RWPE2 (cell line): Measurements from ENCODE around the gene MRPS26.
"Not testable (repeated sequence)": the region's sequence is repeated elsewhere in the genome, so short reads cannot be mapped to it uniquely, and the experiment has no call there.

ENCODE experiments used
- ATAC-seq: fragments of 200-7000 bp; cut with Tn5 transposase; 3 replicates; pipeline ENCODE4 v1.9.1; 2021; ENCODE audit warnings: low read depth
- DNase-seq: peaks from one replicate; pipeline ENCODE4 v3.0.0-alpha.2; 2020; ENCODE audit warnings: low spot score
- H3K27ac ChIP-seq: fragments of 450-650 bp; 2 replicates; pipeline ENCODE4 v1.5.1; 2017; ENCODE audit warnings: mild to moderate bottlenecking; ENCODE audit not compliant: poor library complexity, severe bottlenecking
- H3K27me3 ChIP-seq: fragments of 250-450 bp; sonication (Bioruptor Pico); 2 replicates; pipeline ENCODE4 v1.5.1; 2021; ENCODE audit warnings: mild to moderate bottlenecking, moderate library complexity; ENCODE audit not compliant: insufficient read depth, poor library complexity, severe bottlenecking
- H3K36me3 ChIP-seq: fragments of 250-450 bp; sonication (Bioruptor Pico); 2 replicates; pipeline ENCODE4 v1.5.1; 2020; ENCODE audit warnings: low read depth, mild to moderate bottlenecking, moderate library complexity
- H3K4me1 ChIP-seq: fragments of 250-450 bp; sonication (Bioruptor Pico); 2 replicates; pipeline ENCODE4 v1.5.1; 2021; ENCODE audit warnings: mild to moderate bottlenecking, moderate library complexity; ENCODE audit not compliant: insufficient read depth, poor library complexity, severe bottlenecking
- H3K4me3 ChIP-seq: fragments of 250-450 bp; sonication (Bioruptor Pico); 2 replicates; pipeline ENCODE4 v1.5.1; 2021; ENCODE audit warnings: mild to moderate bottlenecking, moderate library complexity; ENCODE audit not compliant: severe bottlenecking
- H3K9me3 ChIP-seq: fragments of 250-450 bp; sonication (Bioruptor Pico); 2 replicates; pipeline ENCODE4 v1.5.1; 2021; ENCODE audit warnings: mild to moderate bottlenecking, moderate library complexity; ENCODE audit not compliant: severe bottlenecking
- TF ChIP-seq, protein P1 (sequence below): fragments of 450-650 bp; IDR thresholded peaks from one replicate; pipeline ENCODE4 v1.5.1; 2017; ENCODE audit warnings: mild to moderate bottlenecking, moderate library complexity; ENCODE audit not compliant: poor library complexity, severe bottlenecking

MRPS26 gene

DNA sequence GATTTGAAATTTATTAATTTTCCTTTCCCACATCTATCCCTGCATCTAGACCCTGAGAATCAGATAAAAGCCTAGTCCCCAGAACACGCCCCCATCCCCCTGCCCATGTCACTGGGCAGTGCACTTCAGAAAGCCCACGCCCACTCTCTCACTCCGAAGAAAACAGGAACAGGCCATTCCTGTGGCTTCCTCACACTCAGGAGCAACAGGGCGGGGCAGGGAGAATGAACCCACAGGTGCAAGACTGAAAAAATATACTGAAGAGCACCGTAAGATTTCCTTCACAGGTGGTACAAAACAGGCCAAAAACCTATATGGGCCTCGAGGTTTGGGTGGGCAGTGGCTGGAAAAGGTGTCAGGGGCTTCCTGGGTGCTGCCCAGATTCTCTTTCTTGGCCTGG, 29.0 kb downstream of the MRPS26 start:
- no peaks in the 10 kb centered on the region for H3K4me1 ChIP-seq
- peak; percentile 30; the same call in 1 of the 3 replicates for ATAC-seq

DNA sequence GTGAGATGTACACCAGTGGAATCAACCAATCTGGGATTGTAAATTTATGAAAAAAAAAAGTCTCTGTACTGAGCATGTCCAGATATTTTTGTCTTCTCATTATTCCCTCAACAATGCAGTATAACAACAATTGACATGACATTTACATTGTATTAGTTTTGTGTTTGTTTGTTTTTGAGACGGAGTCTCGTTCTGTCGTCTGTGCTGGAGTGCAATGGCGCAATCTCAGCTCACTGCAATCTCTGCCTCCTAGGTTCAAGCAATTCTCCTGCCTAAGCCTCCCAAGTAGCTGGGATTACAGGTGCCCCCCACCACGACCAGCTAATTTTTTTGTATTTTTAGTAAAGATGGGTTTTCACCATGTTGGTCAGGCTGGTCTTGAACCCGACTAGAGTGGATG, 29.5 kb downstream of the MRPS26 start:
- H3K4me3 ChIP-seq, H3K4me1 ChIP-seq, DNase-seq, ATAC-seq, H3K27ac ChIP-seq, H3K9me3 ChIP-seq, H3K36me3 ChIP-seq: not testable (repeated sequence)
- peaks cover 12% of the 10 kb centered on the region for H3K27me3 ChIP-seq

More for the DNA sequence above, 29.0 kb downstream of the MRPS26 start:
- no peaks in the 10 kb centered on the region for H3K36me3 ChIP-seq
- H3K27me3 ChIP-seq, result peaks cover 12% of the 10 kb centered on the region
- H3K27ac ChIP-seq, result no peak overlapping the region
- no peak overlapping the region for H3K4me3 ChIP-seq
- DNase-seq, result no peak
- TF ChIP-seq, protein P1, sequence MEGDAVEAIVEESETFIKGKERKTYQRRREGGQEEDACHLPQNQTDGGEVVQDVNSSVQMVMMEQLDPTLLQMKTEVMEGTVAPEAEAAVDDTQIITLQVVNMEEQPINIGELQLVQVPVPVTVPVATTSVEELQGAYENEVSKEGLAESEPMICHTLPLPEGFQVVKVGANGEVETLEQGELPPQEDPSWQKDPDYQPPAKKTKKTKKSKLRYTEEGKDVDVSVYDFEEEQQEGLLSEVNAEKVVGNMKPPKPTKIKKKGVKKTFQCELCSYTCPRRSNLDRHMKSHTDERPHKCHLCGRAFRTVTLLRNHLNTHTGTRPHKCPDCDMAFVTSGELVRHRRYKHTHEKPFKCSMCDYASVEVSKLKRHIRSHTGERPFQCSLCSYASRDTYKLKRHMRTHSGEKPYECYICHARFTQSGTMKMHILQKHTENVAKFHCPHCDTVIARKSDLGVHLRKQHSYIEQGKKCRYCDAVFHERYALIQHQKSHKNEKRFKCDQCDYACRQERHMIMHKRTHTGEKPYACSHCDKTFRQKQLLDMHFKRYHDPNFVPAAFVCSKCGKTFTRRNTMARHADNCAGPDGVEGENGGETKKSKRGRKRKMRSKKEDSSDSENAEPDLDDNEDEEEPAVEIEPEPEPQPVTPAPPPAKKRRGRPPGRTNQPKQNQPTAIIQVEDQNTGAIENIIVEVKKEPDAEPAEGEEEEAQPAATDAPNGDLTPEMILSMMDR, result no peak
- no peaks in the 10 kb centered on the region for H3K9me3 ChIP-seq

DNA sequence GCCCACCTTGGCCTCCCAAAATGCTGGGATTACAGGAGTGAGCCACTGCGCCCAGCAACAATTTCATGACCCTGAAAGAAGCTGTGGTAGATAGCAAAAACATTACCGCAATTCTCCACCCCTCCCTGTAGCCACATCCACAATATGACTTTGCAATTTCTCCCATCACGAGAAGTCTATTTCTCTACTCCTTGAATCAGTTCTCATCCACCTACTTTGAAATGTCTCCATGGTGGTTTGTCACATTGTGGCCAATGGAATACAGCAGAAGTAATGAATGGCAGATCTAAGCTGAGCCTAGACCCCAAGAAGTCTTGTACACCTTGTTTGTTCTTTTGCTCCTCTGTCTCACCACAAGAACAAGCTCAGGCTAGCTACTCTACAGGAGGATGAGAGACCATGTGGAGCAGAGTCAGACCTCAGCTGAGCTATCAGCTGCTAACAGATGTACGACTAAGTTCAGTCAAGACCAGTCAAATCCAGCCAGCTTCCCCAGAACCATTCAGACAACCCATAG, 31.8 kb downstream of the MRPS26 start:
- H3K9me3 ChIP-seq, result no peaks in the 10 kb centered on the region
- H3K27me3 ChIP-seq, result peaks cover 17% of the 10 kb centered on the region
- no peaks in the 10 kb centered on the region for H3K36me3 ChIP-seq
- TF ChIP-seq, protein P1, result no peak
- no peak for ATAC-seq
- no peak overlapping the region for H3K4me3 ChIP-seq
- H3K27ac ChIP-seq, result no peak overlapping the region
- DNase-seq, result no peak
- no peaks in the 10 kb centered on the region for H3K4me1 ChIP-seq

DNA sequence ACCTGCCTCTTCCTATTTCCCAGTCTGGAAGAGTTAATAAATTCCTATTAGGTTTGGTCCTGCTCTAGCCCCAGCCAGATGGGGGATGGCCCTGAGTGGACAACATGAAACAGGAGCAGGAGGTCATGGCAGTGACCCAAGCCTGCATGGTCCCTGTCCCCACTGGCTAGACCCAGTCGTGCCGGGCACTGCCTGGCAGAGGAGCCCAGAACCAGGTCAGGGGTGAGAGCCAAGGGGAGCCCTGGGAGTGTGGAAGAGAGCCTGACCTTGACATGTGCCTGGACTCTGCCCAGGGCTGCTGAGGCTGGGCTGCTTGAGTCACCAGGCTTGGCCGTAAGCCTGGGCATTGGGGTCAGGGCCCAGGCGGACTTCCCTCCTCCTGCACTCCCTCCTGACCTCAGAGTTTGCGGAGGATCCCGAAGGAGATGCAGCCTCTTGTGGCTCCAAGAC, 35.1 kb downstream of the MRPS26 start:
- Histone ChIP-seq H3K27me3 (peaks cover 26% of the 10 kb centered on the region), H3K27ac (no peak overlapping the region), H3K9me3 (no peaks in the 10 kb centered on the region), H3K36me3 (no peaks in the 10 kb centered on the region), H3K4me3 (no peak overlapping the region), H3K4me1 (no peaks in the 10 kb centered on the region)
- TF ChIP-seq, protein P1, result no peak
- DNase-seq, result no peak
- ATAC-seq, result peak; percentile 18; the same call in 1 of the 3 replicates

DNA sequence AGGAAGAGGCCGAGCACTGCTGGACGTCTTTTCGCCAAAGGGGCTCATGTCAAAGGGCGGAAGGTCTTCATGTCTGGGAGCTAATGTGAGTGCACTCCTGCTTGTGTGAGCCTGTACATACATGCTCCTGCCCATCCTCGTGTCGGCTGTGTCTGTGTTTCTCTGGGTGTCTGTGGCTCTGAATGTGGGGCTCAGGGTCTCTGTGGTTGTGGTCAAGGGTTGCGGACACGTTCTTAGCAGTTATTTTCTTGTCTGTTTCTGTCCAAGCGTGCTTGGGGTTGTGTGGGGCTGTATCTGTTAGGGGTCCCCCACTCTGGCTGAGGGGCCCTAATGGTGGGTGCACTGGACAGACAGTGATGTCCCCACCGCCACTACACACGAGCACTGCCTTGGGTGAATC, 35.8 kb downstream of the MRPS26 start:
- DNase-seq, result no peak
- H3K27me3 ChIP-seq, result peaks cover 26% of the 10 kb centered on the region
- ATAC-seq, result no peak
- H3K4me3 ChIP-seq, result no peak overlapping the region
- TF ChIP-seq, protein P1, result no peak
- H3K27ac ChIP-seq, result no peak overlapping the region
- no peaks in the 10 kb centered on the region for H3K36me3 ChIP-seq
- H3K9me3 ChIP-seq, result no peaks in the 10 kb centered on the region
- no peaks in the 10 kb centered on the region for H3K4me1 ChIP-seq
